OCI-LY7 (cell line): ENCODE data around the gene CCR5. TPM values are rescaled to one million over a fixed set of nuclear protein-coding genes. Genes with fewer than 3 reads are reported as not detected.

Experiments used
- BruUV-seq: library from RNA; stranded (reverse); fragments of 400-500 nt; replicated peaks from 2 replicates; lab custom pipeline; 2021; lab: Mats Ljungman, UMichigan
- CTCF ChIA-PET: fragments of 300-600 bp; sonication (Branson Sonifier 250); formaldehyde crosslinking; loops from one replicate; lab custom pipeline; 2022; ENCODE audit warnings: antibody characterized with exemption; ENCODE audit not compliant: unreplicated experiment; lab: Charles Lee
- POLR2A ChIA-PET: fragments of 300-600 bp; sonication (Branson Sonifier 250); formaldehyde crosslinking; loops from one replicate; lab custom pipeline; 2022; ENCODE audit warnings: antibody characterized with exemption; lab: Charles Lee
- DNase-seq: peaks from one replicate; pipeline ENCODE4 v3.0.0-alpha.2; 2015; ENCODE audit warnings: low spot score
- H2AFZ ChIP-seq: fragments of 200-600 bp; sonication (generic), shearing (Covaris generic); 2 replicates; pipeline ENCODE4 v1.6.1; 2014; ENCODE audit warnings: mild to moderate bottlenecking, antibody characterized with exemption, low read length, moderate library complexity
- H3K27ac ChIP-seq: fragments of 200-600 bp; sonication (generic); 2 replicates; pipeline ENCODE4 v1.5.1; 2014; ENCODE audit warnings: mixed run types, low read depth, mild to moderate bottlenecking, moderate library complexity, low read length, inconsistent platforms; ENCODE audit not compliant: poor library complexity, severe bottlenecking
- H3K36me3 ChIP-seq: fragments of 200-600 bp; sonication (generic); 2 replicates; pipeline ENCODE4 v1.6.1; 2014; ENCODE audit warnings: mild to moderate bottlenecking, antibody characterized with exemption, low read length, moderate library complexity, mixed read lengths; ENCODE audit not compliant: insufficient read depth
- H3K4me1 ChIP-seq: fragments of 200-600 bp; sonication (generic); 2 replicates; pipeline ENCODE4 v1.5.1; 2014; ENCODE audit warnings: mild to moderate bottlenecking, low read length; ENCODE audit not compliant: insufficient read depth, poor library complexity, severe bottlenecking
- H3K4me2 ChIP-seq: fragments of 200-600 bp; sonication (generic); 2 replicates; pipeline ENCODE4 v1.6.1; 2014; ENCODE audit warnings: mild to moderate bottlenecking, low read length
- H3K4me3 ChIP-seq: fragments of 200-600 bp; sonication (generic); 2 replicates; pipeline ENCODE4 v1.5.1; 2014; ENCODE audit warnings: mild to moderate bottlenecking, low read depth, low read length; ENCODE audit not compliant: poor library complexity, severe bottlenecking
- H3K79me2 ChIP-seq: fragments of 200-600 bp; sonication (generic); 2 replicates; pipeline ENCODE4 v1.6.1; 2016; ENCODE audit warnings: low read depth, mild to moderate bottlenecking, low read length, moderate library complexity, mixed read lengths; ENCODE audit not compliant: insufficient read depth
- H3K9me2 ChIP-seq: fragments of 200-600 bp; sonication (generic); 2 replicates; pipeline ENCODE4 v1.6.1; 2016; ENCODE audit warnings: mild to moderate bottlenecking, low read length, mixed read lengths; ENCODE audit not compliant: insufficient read depth
- H3K9me3 ChIP-seq: fragments of 200-600 bp; sonication (generic); 2 replicates; pipeline ENCODE4 v1.6.1; 2014; ENCODE audit warnings: mild to moderate bottlenecking, mixed run types, low read length, mixed read lengths
- H4K20me1 ChIP-seq: fragments of 200-600 bp; sonication (generic); 2 replicates; pipeline ENCODE4 v1.6.1; 2014; ENCODE audit warnings: mild to moderate bottlenecking, antibody characterized with exemption, low read length, moderate library complexity, mixed read lengths; ENCODE audit not compliant: insufficient read depth
- EZH2phosphoT487 ChIP-seq: fragments of 200-600 bp; sonication (generic); IDR thresholded peaks from 2 replicates; pipeline ENCODE4 v1.6.1; 2018; ENCODE audit warnings: low read depth, borderline replicate concordance, mild to moderate bottlenecking, mixed run types, antibody characterized with exemption, low read length, moderate library complexity, mixed read lengths
- intact Hi-C: fragments of 100-400 bp; cut with micrococcal nuclease; formaldehyde crosslinking; loops from one replicate; pipeline ENCODE4 v1.10.0; 2022; ENCODE audit not compliant: unreplicated experiment
- total RNA-seq, 2 experiments: library from RNA; depleted of rRNA in 1 of 2; stranded (reverse); fragments of >200 nt in 1 of 2; shearing (Covaris generic) in 1 of 2; gene quantifications; 2 replicates each; pipeline ENCODE4 v1.2.3, GENCODE V29; 2014 to 2022
- TF ChIP-seq, protein P1 (sequence below): fragments of 200-600 bp; sonication (generic); conservative IDR thresholded peaks from 2 replicates; pipeline ENCODE4 v1.5.1; 2014; ENCODE audit warnings: mild to moderate bottlenecking, antibody characterized with exemption, low read length, moderate library complexity, mixed read lengths

The CCR5 gene
- total RNA-seq, 2 experiments from 2014 or later: not detected

DNA sequence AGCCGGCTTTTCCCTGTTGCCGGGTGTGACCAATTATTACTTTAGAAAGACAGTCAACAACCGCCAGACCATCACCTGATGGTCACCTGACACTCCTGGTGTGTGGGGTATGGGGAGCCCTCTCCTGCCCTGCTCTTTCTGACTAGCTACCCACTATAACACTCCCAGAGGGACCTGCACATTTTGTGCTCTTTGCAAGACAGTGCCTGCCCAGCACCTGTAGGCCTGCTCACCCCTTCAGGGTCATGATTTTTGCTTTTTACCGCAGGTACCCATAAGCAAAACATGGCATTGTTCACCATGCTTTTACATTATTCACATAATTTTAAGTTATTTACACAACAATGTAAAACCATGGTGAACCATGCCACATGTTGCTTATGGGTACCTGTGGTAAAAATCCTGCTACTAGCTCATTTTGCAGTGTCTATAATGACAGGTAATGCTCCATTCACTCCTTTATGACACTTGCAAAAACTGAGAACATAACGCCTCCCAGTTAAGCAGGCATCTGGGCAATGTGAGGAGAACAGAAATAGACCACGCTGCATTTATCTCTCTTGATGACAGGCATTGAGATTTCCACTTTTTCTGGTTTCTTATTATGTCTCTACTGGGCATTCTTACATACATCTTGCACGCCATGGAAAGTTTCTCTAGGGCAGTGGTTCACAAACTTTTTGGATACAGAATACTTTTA is 46.2 kb downstream of the CCR5 start:
- no peaks in the 10 kb centered on the region for H4K20me1 ChIP-seq
- no peaks in the 10 kb centered on the region for H3K79me2 ChIP-seq
- POLR2A ChIA-PET: interaction anchor here (1.4 kb wide), 1 partner anchor 12 kb away, joined by 4 read pairs; no protein-coding TSS in a partner anchor
- H3K4me1 ChIP-seq: peaks cover 43% of the 10 kb centered on the region
- CTCF ChIA-PET: no interaction called here
- intact Hi-C loops: no loop called here
- no peak for DNase-seq
- H3K27ac ChIP-seq: peak overlapping the region; percentile 46
- H3K36me3 ChIP-seq: no peaks in the 10 kb centered on the region
- no TSS peak for BruUV-seq
- H2AFZ ChIP-seq: peak overlapping the region; percentile 73; the same call in 1 of the 2 replicates
- no peaks in the 10 kb centered on the region for H3K9me2 ChIP-seq
- peak overlapping the region; percentile 25 for H3K4me2 ChIP-seq
- TF ChIP-seq EZH2phosphoT487: no peak
- TF ChIP-seq, protein P1, sequence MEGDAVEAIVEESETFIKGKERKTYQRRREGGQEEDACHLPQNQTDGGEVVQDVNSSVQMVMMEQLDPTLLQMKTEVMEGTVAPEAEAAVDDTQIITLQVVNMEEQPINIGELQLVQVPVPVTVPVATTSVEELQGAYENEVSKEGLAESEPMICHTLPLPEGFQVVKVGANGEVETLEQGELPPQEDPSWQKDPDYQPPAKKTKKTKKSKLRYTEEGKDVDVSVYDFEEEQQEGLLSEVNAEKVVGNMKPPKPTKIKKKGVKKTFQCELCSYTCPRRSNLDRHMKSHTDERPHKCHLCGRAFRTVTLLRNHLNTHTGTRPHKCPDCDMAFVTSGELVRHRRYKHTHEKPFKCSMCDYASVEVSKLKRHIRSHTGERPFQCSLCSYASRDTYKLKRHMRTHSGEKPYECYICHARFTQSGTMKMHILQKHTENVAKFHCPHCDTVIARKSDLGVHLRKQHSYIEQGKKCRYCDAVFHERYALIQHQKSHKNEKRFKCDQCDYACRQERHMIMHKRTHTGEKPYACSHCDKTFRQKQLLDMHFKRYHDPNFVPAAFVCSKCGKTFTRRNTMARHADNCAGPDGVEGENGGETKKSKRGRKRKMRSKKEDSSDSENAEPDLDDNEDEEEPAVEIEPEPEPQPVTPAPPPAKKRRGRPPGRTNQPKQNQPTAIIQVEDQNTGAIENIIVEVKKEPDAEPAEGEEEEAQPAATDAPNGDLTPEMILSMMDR: no peak
- H3K9me3 ChIP-seq: no peaks in the 10 kb centered on the region
- H3K4me3 ChIP-seq: no peak overlapping the region

DNA sequence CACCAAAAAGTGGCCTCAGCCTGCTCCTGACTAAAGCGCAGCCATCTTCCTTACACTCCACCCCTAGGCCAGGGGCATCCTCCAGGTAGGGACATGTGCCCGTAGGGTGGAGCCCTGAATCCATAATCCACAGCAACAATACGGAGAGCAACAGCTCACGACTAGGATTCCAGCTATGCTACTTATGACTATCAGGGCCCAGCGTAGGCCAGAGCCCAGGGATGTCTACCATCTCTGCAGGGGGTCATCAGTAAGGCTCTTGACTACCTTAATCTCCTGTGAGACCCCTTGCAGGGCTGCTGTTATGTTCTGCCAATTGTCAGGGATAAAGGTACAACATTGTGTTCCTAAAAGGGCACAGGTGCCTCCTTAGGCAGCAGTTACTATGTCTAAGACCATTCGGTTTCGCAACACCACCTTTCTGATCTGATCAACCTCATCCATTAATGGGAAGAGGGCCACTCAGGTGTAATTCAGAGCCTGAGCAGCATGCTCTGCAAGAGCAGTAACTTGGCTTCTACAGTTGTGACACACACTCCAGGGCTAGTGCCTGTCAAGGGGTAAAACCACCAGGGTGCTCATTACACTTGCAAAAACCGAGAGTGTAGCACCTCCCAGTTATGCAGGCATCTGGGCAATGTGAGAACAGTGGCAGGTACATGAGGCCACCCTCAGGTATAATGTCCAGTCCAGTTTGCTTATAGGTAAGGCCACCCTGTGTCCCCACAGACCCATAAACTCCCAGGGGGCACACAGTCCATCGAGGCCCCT is 47.3 kb downstream of the CCR5 start:
- TF ChIP-seq, protein P1: no peak
- no peak for TF ChIP-seq EZH2phosphoT487
- H3K79me2 ChIP-seq: no peaks in the 10 kb centered on the region
- no peak overlapping the region for H3K4me3 ChIP-seq
- ChIA-PET CTCF (no interaction called here), POLR2A (no interaction called here)
- DNase-seq: no peak
- no peak overlapping the region for H2AFZ ChIP-seq
- no TSS peak for BruUV-seq
- intact Hi-C loops: no loop called here
- H3K4me1 ChIP-seq: peaks cover 40% of the 10 kb centered on the region
- no peak overlapping the region for H3K4me2 ChIP-seq
- H3K9me3 ChIP-seq: no peaks in the 10 kb centered on the region
- no peaks in the 10 kb centered on the region for H3K9me2 ChIP-seq
- H3K27ac ChIP-seq: no peak overlapping the region
- no peaks in the 10 kb centered on the region for H4K20me1 ChIP-seq
- no peaks in the 10 kb centered on the region for H3K36me3 ChIP-seq

DNA sequence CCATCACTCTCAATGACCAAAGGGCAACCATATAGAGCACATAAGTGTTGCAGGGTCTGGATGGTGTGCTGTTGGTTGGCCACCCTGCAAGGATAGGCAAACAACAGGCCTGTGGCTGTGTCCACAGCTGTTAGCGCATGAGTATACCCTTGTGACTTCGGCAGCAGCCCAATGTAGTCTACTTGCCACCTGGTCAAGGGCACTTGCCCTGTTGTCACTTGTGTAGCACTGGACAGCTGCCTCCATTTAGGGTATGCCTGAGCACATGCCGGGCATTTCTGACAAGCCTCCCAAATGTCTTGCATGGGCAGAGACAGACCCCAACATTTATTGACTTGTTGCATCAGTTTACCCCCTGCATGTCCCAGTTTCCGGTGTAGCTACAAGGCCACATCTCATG is 49.1 kb downstream of the CCR5 start:
- TF ChIP-seq EZH2phosphoT487: no peak
- TF ChIP-seq, protein P1: no peak
- Histone ChIP-seq H4K20me1 (no peaks in the 10 kb centered on the region), H3K9me3 (no peaks in the 10 kb centered on the region), H2AFZ (no peak overlapping the region), H3K79me2 (no peaks in the 10 kb centered on the region), H3K4me1 (peaks cover 25% of the 10 kb centered on the region), H3K4me2 (no peak overlapping the region), H3K36me3 (no peaks in the 10 kb centered on the region), H3K4me3 (no peak overlapping the region), H3K27ac (no peak overlapping the region), H3K9me2 (no peaks in the 10 kb centered on the region)
- BruUV-seq: no TSS peak
- ChIA-PET CTCF (no interaction called here), POLR2A (no interaction called here)
- no peak for DNase-seq
- intact Hi-C loops: no loop called here
